HepG2 (cell line): Measurements from ENCODE around the gene SETD1B. TPM values are rescaled to one million over a fixed set of nuclear protein-coding genes. Genes with fewer than 3 reads are reported as not detected.
A peak's percentile ranks its signal among the peaks of the same experiment; 100 is the strongest.

Source experiments
- CEBPZ ChIP-seq: IDR thresholded peaks from 2 replicates; pipeline ENCODE4 v1.6.1; 2012; ENCODE audit warnings: low read length, improper control_type of control experiment
- CENPX ChIP-seq: sonication (generic); formaldehyde crosslinking; IDR thresholded peaks from 2 replicates; pipeline ENCODE4 v1.9.0; 2021; ENCODE audit warnings: mild to moderate bottlenecking, missing genetic modification reagents, moderate library complexity
- ISX ChIP-seq: sonication (generic); formaldehyde crosslinking; conservative IDR thresholded peaks from 2 replicates; pipeline ENCODE4 v1.5.0; 2020; ENCODE audit warnings: missing genetic modification reagents
- KDM6A ChIP-seq: IDR thresholded peaks from 2 replicates; pipeline ENCODE4 v1.6.1; 2016; ENCODE audit warnings: low read depth
- MATR3 ChIP-seq: sonication (generic); formaldehyde crosslinking; IDR thresholded peaks from 2 replicates; pipeline ENCODE4 v1.4.0; 2020; ENCODE audit warnings: missing genetic modification reagents
- MLLT10 ChIP-seq: sonication (generic); formaldehyde crosslinking; IDR thresholded peaks from 2 replicates; pipeline ENCODE4 v1.4.0; 2020; ENCODE audit warnings: missing genetic modification reagents
- SMC3 ChIP-seq: IDR thresholded peaks from 2 replicates; pipeline ENCODE4 v1.6.1; 2011; ENCODE audit warnings: low read length, improper control_type of control experiment
- SUZ12 ChIP-seq: fragments of 150-350 bp; IDR thresholded peaks from 2 replicates; pipeline ENCODE4 v1.6.1; 2014; ENCODE audit warnings: low read depth, low read length
- YEATS2 ChIP-seq: sonication (generic); formaldehyde crosslinking; IDR thresholded peaks from 2 replicates; pipeline ENCODE4 v1.4.0; 2020; ENCODE audit warnings: missing genetic modification reagents, borderline replicate concordance
- ZNF235 ChIP-seq: sonication (generic); formaldehyde crosslinking; IDR thresholded peaks from 2 replicates; pipeline ENCODE4 v1.8.1; 2023; ENCODE audit warnings: mild to moderate bottlenecking, missing genetic modification reagents, borderline replicate concordance
- ZNF281 ChIP-seq: sonication (generic); formaldehyde crosslinking; IDR thresholded peaks from 2 replicates; pipeline ENCODE4 v1.4.0; 2020; ENCODE audit warnings: missing genetic modification reagents, borderline replicate concordance
- ZNF615 ChIP-seq: sonication (generic); formaldehyde crosslinking; IDR thresholded peaks from 2 replicates; pipeline ENCODE4 v1.5.0; 2020; ENCODE audit warnings: mild to moderate bottlenecking, missing genetic modification reagents, borderline replicate concordance
- ZNF792 ChIP-seq: IDR thresholded peaks from 2 replicates; pipeline ENCODE4 v1.6.1; 2016
- polyA plus RNA-seq, 8 experiments: library from polyadenylated mRNA; depleted of rRNA in 3 of 8; stranded (reverse) in 7 of 8; unstranded in 1 of 8; fragments of >200 nt; fragmentation: Illumina TruSeq in 4 of 8; extraction: Trizol in 4 of 8; gene quantifications; 2 replicates each; pipeline versions ENCODE4 v1.2.1 to v1.2.3, GENCODE V29; 2011 to 2016; ENCODE audit warnings: low read depth in 4 of 8, missing spikeins in 1 of 8, mixed read lengths in 1 of 8; ENCODE audit not compliant: insufficient read depth in 1 of 8
- total RNA-seq, 5 experiments: library from RNA; depleted of rRNA; stranded (reverse); fragments of >200 nt; fragmentation: Illumina TruSeq; extraction: Trizol; gene quantifications; 2 replicates each; pipeline ENCODE4 v1.2.3, GENCODE V29; 2016; ENCODE audit warnings: low read depth in 1 of 5
- TF ChIP-seq, protein P1 (sequence below), 2 experiments: IDR thresholded peaks; 2 replicates each; pipeline ENCODE4 v1.6.1; 2011 to 2012; ENCODE audit warnings: low read length in 2 of 2, borderline replicate concordance in 1 of 2, low read depth in 1 of 2, mild to moderate bottlenecking in 1 of 2, moderate library complexity in 1 of 2
- TF ChIP-seq, protein P2 (sequence below): IDR thresholded peaks from 2 replicates; pipeline ENCODE4 v1.6.1; 2016; ENCODE audit warnings: missing biosample characterization, missing genetic modification reagents, low read depth

Gene SETD1B
- total and polyA plus RNA-seq, 2 of the 13 experiments (the other 11 are each of a cell fraction or from before 2014, with no cell fraction given), result 1.1 to 1.4 TPM

DNA sequence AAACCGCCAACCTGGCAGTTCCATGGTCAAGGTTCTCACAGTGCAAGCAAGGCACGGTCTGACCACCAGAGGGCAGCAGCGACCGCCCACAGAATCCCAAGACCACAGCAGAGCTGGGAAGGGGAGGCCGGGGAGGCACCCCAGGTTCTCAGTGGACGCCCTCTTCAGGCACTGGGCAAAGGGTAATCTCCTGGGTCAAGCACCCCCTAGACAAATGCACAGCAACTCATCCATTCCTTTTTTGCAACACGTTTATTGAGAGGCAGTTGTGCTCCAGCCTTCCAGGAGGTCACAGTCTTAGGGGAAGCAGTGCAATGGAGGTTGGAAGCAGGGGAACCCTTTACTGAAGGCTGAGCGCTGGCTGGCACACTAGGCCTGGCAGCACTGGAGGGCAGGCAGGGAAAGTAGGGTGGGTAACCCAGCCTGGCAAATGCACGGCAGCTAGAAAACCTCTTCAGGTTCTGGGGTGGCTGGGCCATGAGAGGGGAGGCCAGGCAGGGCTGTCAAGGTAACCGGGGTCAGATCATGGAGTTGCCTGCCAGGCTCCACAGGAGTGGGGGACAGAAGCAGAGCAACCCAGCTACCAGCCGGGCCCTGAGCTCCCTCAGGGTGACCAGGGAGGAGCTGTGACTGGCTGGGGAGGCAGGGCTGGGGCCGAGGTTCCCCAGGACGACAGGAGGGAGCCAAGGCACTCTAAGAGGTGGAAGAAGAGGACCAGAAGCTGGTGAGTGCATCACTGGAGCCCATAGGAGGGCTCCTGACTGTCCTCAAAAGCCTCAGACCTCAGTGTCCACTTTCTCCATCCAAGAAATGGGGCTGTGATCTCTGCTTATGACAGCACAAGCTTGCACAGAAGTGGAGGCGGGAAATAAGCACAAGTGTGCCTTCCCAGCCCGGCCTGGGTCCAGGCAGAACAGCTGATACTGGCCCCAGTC lies 8.5 kb upstream of the SETD1B start (continued):
- TF ChIP-seq CENPX (no peak), CEBPZ (no peak), ZNF792 (CRISPR knock-in tag) (no peak), SUZ12 (no peak), MLLT10 (CRISPR knock-in tag) (no peak), MATR3 (no peak), SMC3 (peak; percentile 71), ISX (CRISPR knock-in tag) (no peak), KDM6A (CRISPR knock-in tag) (no peak), ZNF615 (no peak), YEATS2 (CRISPR knock-in tag) (no peak), ZNF281 (CRISPR knock-in tag) (peak; percentile 34; the same call in 1 of the 2 replicates), ZNF235 (CRISPR knock-in tag) (no peak)
- TF ChIP-seq, protein P1, sequence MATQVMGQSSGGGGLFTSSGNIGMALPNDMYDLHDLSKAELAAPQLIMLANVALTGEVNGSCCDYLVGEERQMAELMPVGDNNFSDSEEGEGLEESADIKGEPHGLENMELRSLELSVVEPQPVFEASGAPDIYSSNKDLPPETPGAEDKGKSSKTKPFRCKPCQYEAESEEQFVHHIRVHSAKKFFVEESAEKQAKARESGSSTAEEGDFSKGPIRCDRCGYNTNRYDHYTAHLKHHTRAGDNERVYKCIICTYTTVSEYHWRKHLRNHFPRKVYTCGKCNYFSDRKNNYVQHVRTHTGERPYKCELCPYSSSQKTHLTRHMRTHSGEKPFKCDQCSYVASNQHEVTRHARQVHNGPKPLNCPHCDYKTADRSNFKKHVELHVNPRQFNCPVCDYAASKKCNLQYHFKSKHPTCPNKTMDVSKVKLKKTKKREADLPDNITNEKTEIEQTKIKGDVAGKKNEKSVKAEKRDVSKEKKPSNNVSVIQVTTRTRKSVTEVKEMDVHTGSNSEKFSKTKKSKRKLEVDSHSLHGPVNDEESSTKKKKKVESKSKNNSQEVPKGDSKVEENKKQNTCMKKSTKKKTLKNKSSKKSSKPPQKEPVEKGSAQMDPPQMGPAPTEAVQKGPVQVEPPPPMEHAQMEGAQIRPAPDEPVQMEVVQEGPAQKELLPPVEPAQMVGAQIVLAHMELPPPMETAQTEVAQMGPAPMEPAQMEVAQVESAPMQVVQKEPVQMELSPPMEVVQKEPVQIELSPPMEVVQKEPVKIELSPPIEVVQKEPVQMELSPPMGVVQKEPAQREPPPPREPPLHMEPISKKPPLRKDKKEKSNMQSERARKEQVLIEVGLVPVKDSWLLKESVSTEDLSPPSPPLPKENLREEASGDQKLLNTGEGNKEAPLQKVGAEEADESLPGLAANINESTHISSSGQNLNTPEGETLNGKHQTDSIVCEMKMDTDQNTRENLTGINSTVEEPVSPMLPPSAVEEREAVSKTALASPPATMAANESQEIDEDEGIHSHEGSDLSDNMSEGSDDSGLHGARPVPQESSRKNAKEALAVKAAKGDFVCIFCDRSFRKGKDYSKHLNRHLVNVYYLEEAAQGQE (IDR thresholded peaks at IDR 0.05; ENCODE audit: borderline replicate concordance in 1 of 2, low read depth in 1 of 2, low read length in 2 of 2), result no peak
- TF ChIP-seq, protein P2, sequence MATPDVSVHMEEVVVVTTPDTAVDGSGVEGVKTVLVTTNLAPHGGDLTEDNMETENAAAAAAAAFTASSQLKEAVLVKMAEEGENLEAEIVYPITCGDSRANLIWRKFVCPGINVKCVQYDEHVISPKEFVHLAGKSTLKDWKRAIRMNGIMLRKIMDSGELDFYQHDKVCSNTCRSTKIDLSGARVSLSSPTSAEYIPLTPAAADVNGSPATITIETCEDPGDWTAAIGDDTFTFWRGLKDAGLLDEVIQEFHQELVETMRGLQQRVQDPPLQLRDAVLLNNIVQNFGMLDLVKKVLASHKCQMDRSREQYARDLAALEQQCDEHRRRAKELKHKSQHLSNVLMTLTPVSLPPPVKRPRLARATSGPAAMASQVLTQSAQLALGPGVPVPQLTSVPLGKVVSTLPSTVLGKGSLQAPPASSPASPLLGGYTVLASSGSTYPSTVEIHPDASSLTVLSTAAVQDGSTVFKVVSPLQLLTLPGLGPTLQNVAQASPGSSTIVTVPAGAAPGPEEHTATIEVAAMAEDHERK (CRISPR knock-in tag), result no peak
